ENCODE results near the gene NUDT2. TPM values are rescaled to one million over a fixed set of nuclear protein-coding genes. Genes with fewer than 3 reads are reported as not detected.
"Not testable (repeated sequence)": the region's sequence is repeated elsewhere in the genome, so short reads cannot be mapped to it uniquely, and the experiment has no call there.

The NUDT2 gene
- polyA plus RNA-seq (ENCODE audit: insufficient read length) = 28.8 TPM
- long read RNA-seq, donor 1, transcript NUDT2-201 (4 exons, 960 nt) = major isoform, 6 of 13 reads
- long read RNA-seq, donor 1, partial matches to known transcripts = 6 of 13 reads
- long read RNA-seq, donor 1, other reads (novel, unspliced or antisense) = 0 of 13 reads
- long read RNA-seq, donor 2, transcript NUDT2-201 (4 exons, 960 nt) = major isoform, 9 of 22 reads
- long read RNA-seq, donor 2, partial matches to known transcripts = 13 of 22 reads
- long read RNA-seq, donor 2, other reads (novel, unspliced or antisense) = 0 of 22 reads
- long read RNA-seq, donor 3, partial matches to known transcripts = 5 of 8 reads
- long read RNA-seq, donor 3, other reads (novel, unspliced or antisense) = 0 of 8 reads
- long read RNA-seq, donor 4, partial matches to known transcripts = 5 of 6 reads
- long read RNA-seq, donor 4, other reads (novel, unspliced or antisense) = 0 of 6 reads
- long read RNA-seq, donor 5, transcript NUDT2-201 (4 exons, 960 nt) = major isoform, 16 of 46 reads
- long read RNA-seq, donor 5, partial matches to known transcripts = 27 of 46 reads
- long read RNA-seq, donor 5, other reads (novel, unspliced or antisense) = 0 of 46 reads
- long read RNA-seq, donor 6, partial matches to known transcripts = 8 of 13 reads
- long read RNA-seq, donor 6, other reads (novel, unspliced or antisense) = 0 of 13 reads
- long read RNA-seq, donor 7, transcript NUDT2-201 (4 exons, 960 nt) = major isoform, 9 of 28 reads
- long read RNA-seq, donor 7, partial matches to known transcripts = 16 of 28 reads
- long read RNA-seq, donor 7, other reads (novel, unspliced or antisense) = 0 of 28 reads
- long read RNA-seq, donor 8, partial matches to known transcripts = 6 of 11 reads
- long read RNA-seq, donor 8, other reads (novel, unspliced or antisense) = 0 of 11 reads

- peak; percentile 100 for DNase-seq
Observed at GRCh38 chr9:34328987-34329832, at the start of gene NUDT2, which contains the start of gene KIF24. Gene NUDT2, plus strand, starts transcription at chr9:34329569. Its CDS starts 9,471 bp downstream, at chr9:34339040. Gene KIF24, minus strand, starts transcription at chr9:34329268. Its CDS starts 17,922 bp downstream, at chr9:34311346.

- DNase-seq = no peak
Observed at GRCh38 chr9:34282096-34282495, 47.3 kb upstream of the NUDT2 start.

- DNase-seq = no peak
Observed at GRCh38 chr9:34289159-34289558, 40.2 kb upstream of the NUDT2 start.

- no peak for DNase-seq
Observed at GRCh38 chr9:34291023-34291422, 38.3 kb upstream of the NUDT2 start.

- no peak for DNase-seq
Observed at GRCh38 chr9:34291423-34291822, 37.9 kb upstream of the NUDT2 start.

GRCh38 chr9:34292552-34292951 lies 36.8 kb upstream of the NUDT2 start:
- no peak for DNase-seq

GRCh38 chr9:34301064-34301463 lies 28.3 kb upstream of the NUDT2 start:
- DNase-seq = not testable (repeated sequence)

GRCh38 chr9:34308316-34308715 lies 21.1 kb upstream of the NUDT2 start:
- DNase-seq = not testable (repeated sequence)

GRCh38 chr9:34310215-34310614 lies 19.2 kb upstream of the NUDT2 start:
- DNase-seq = no peak

GRCh38 chr9:34311499-34312185 lies 17.7 kb upstream of the NUDT2 start:
- no peak for DNase-seq

GRCh38 chr9:34317436-34317835 lies 11.9 kb upstream of the NUDT2 start:
- DNase-seq = no peak

GRCh38 chr9:34318163-34318790 lies 11.1 kb upstream of the NUDT2 start:
- no peak for DNase-seq

GRCh38 chr9:34321451-34321850 lies 7.9 kb upstream of the NUDT2 start:
- DNase-seq = no peak

GRCh38 chr9:34322899-34323591 lies 6.3 kb upstream of the NUDT2 start:
- DNase-seq = no peak

- DNase-seq = no peak
Observed at GRCh38 chr9:34326690-34327089, 2.7 kb upstream of the NUDT2 start.

- DNase-seq = no peak
Observed at GRCh38 chr9:34328500-34328986, 826 bp upstream of the NUDT2 start.

GRCh38 chr9:34331196-34331595 lies 1.8 kb downstream of the NUDT2 start:
- DNase-seq = no peak

GRCh38 chr9:34332076-34332964 lies 3.0 kb downstream of the NUDT2 start:
- peak; percentile 36 for DNase-seq

- no peak for DNase-seq
Observed at GRCh38 chr9:34333836-34334235, 4.5 kb downstream of the NUDT2 start.
